IPS-NIHi7 (cell line): Measurements from ENCODE around the gene BMP10.
"Not testable (repeated sequence)": the region's sequence is repeated elsewhere in the genome, so short reads cannot be mapped to it uniquely, and the experiment has no call there.

Experiments used
- DNase-seq: peaks from one replicate; pipeline ENCODE4 v3.0.0; 2012; ENCODE audit warnings: mixed read lengths; ENCODE audit errors: extremely low spot score

The BMP10 gene

GRCh38 chr2:68871159-68871764 lies at the start of gene BMP10:
Gene BMP10 (minus strand): TSS chr2:68871397. CDS start chr2:68871358, 39 bp downstream.
- no peak for DNase-seq

GRCh38 chr2:68920481-68921170 lies 49.4 kb upstream of the BMP10 start:
- DNase-seq, result no peak

- DNase-seq, result no peak
Observed at GRCh38 chr2:68918497-68918896, 47.3 kb upstream of the BMP10 start.

GRCh38 chr2:68917034-68917718 lies 46.0 kb upstream of the BMP10 start:
- DNase-seq, result no peak

GRCh38 chr2:68916226-68916625 lies 45.0 kb upstream of the BMP10 start:
- DNase-seq, result no peak

- DNase-seq, result no peak
Observed at GRCh38 chr2:68915393-68915792, 44.2 kb upstream of the BMP10 start.

- DNase-seq, result no peak
Observed at GRCh38 chr2:68913359-68913758, 42.2 kb upstream of the BMP10 start.

- DNase-seq, result no peak
Observed at GRCh38 chr2:68912732-68913131, 41.5 kb upstream of the BMP10 start.

- no peak for DNase-seq
Observed at GRCh38 chr2:68912111-68912510, 40.9 kb upstream of the BMP10 start.

GRCh38 chr2:68911709-68912108 lies 40.5 kb upstream of the BMP10 start:
- DNase-seq, result no peak

- no peak for DNase-seq
Observed at GRCh38 chr2:68911246-68911645, 40.0 kb upstream of the BMP10 start.

GRCh38 chr2:68909793-68910674 lies 38.8 kb upstream of the BMP10 start:
- peak; percentile 71 for DNase-seq

GRCh38 chr2:68908392-68908970 lies 37.3 kb upstream of the BMP10 start:
- DNase-seq, result peak; percentile 52

GRCh38 chr2:68907920-68908253 lies 36.7 kb upstream of the BMP10 start:
- DNase-seq, result no peak

- DNase-seq, result no peak
Observed at GRCh38 chr2:68907232-68907919, 36.2 kb upstream of the BMP10 start.

GRCh38 chr2:68906716-68907115 lies 35.5 kb upstream of the BMP10 start:
- DNase-seq, result no peak

- DNase-seq, result no peak
Observed at GRCh38 chr2:68905116-68905515, 33.9 kb upstream of the BMP10 start.

- no peak for DNase-seq
Observed at GRCh38 chr2:68901561-68901960, 30.4 kb upstream of the BMP10 start.

- DNase-seq, result peak; percentile 38
Observed at GRCh38 chr2:68901199-68901514, 30.0 kb upstream of the BMP10 start.

GRCh38 chr2:68900496-68901198 lies 29.4 kb upstream of the BMP10 start:
- no peak for DNase-seq

- DNase-seq, result not testable (repeated sequence)
Observed at GRCh38 chr2:68895981-68896380, 24.8 kb upstream of the BMP10 start.
